Esophagus squamous epithelium (tissue), 5 donors: ENCODE data around the gene IQSEC1. TPM values are rescaled to one million over a fixed set of nuclear protein-coding genes. Genes with fewer than 3 reads are reported as not detected.

Experiments
- DNase-seq: peaks from one replicate; lab custom pipeline; 2025; lab: John Stamatoyannopoulos, UW
- H3K27ac ChIP-seq, 4 donors: fragments of 200-600 bp; sonication (generic); one replicate each; pipeline ENCODE4 v1.5.1; 2016 to 2019; ENCODE audit warnings: mild to moderate bottlenecking in 1 of 4
- H3K27me3 ChIP-seq, 4 donors: fragments of 200-600 bp; sonication (generic); 1 replicate in 3 of 4; 2 replicates in 1 of 4; pipeline versions ENCODE4 v1.5.1 to v1.6.0; 2017 to 2021; ENCODE audit warnings: antibody characterized with exemption in 1 of 4
- H3K36me3 ChIP-seq, 3 donors: fragments of 200-600 bp; sonication (generic); one replicate each; pipeline ENCODE4 v1.5.1; 2016 to 2019
- H3K4me1 ChIP-seq, 3 donors: fragments of 200-600 bp; sonication (generic); one replicate each; pipeline ENCODE4 v1.5.1; 2017 to 2019
- H3K4me3 ChIP-seq, 4 donors: fragments of 200-600 bp; sonication (generic); 1 replicate in 3 of 4; 2 replicates in 1 of 4; pipeline ENCODE4 v1.5.1; 2016 to 2019; ENCODE audit warnings: mild to moderate bottlenecking in 2 of 4, moderate library complexity in 1 of 4
- H3K9me3 ChIP-seq, 3 donors: fragments of 200-600 bp; sonication (generic); one replicate each; pipeline ENCODE4 v1.5.1; 2016 to 2019
- CTCF ChIP-seq, 6 experiments: fragments of 450-650 bp in 4 of 6; fragments of 200-600 bp in 2 of 6; sonication (generic) in 2 of 6; IDR thresholded peaks; one replicate each; pipeline ENCODE4 v1.5.1; 2016 to 2019; ENCODE audit warnings: antibody characterized with exemption in 6 of 6, mild to moderate bottlenecking in 4 of 6, moderate library complexity in 4 of 6
- POLR2A ChIP-seq, 4 donors: fragments of 450-650 bp; IDR thresholded peaks; one replicate each; pipeline ENCODE4 v1.6.1; 2017; ENCODE audit warnings: antibody characterized with exemption in 4 of 4, mild to moderate bottlenecking in 4 of 4, moderate library complexity in 3 of 4
- WGBS, 2 donors: methylation state at CpG; one replicate each; pipeline ENCODE4 v1.1.5; 2018; 5-methylcytosine and 5-hydroxymethylcytosine counted together
- intact Hi-C: fragments of 100-400 bp; cut with DNase I; formaldehyde crosslinking; loops from one replicate; pipeline ENCODE4 v1.15.0; 2022
- total RNA-seq, 4 donors: library from RNA; depleted of rRNA; stranded (reverse); fragments of >200 nt; gene quantifications; one replicate each; pipeline ENCODE4 v1.1.0, GENCODE V29; 2016
- donor health status: DM: yes; HTN: yes; CAD: no.

Gene IQSEC1
- total RNA-seq, 4 donors from 2014 or later = 7.3 to 27.1 (median 10.7) TPM

GRCh38 chr3:12890610-12891390 is 182.4 kb downstream of the IQSEC1 start:
- WGBS, 2 donors = 82 to 84% methylated on average over 7 to 9 of the region's 10 CpGs
- no peak for DNase-seq
- Histone ChIP-seq H3K9me3 (no peaks in the 10 kb centered on the region), H3K4me1 (peaks cover 0 to 28% (median 5%) of the 10 kb centered on the region in 3 donors), H3K27me3 (peaks cover 0 to 48% (median 2%) of the 10 kb centered on the region in 4 donors), H3K36me3 (no peaks in the 10 kb centered on the region), H3K27ac (no peak overlapping the region), H3K4me3 (no peak overlapping the region)
- intact Hi-C loops = no loop called here
- no peak for TF ChIP-seq CTCF (IDR thresholded peaks at IDR 0.05)
- no peak for TF ChIP-seq POLR2A (IDR thresholded peaks at IDR 0.05)

- no peaks in the 10 kb centered on the region for H3K36me3 ChIP-seq
- intact Hi-C loops = no loop called here
- no peak for DNase-seq
- TF ChIP-seq POLR2A (IDR thresholded peaks at IDR 0.05) (no peak), CTCF (IDR thresholded peaks at IDR 0.05) (no peak)
- no peak overlapping the region for H3K27ac ChIP-seq
- no peak overlapping the region for H3K4me3 ChIP-seq
- 75 to 89% methylated on average over 7 to 11 of the region's 12 CpGs for WGBS, 2 donors
- H3K27me3 ChIP-seq = peaks cover 0 to 57% (median 2%) of the 10 kb centered on the region in 4 donors
- H3K9me3 ChIP-seq = no peaks in the 10 kb centered on the region
- peaks cover 0 to 4% (median 4%) of the 10 kb centered on the region in 3 donors for H3K4me1 ChIP-seq
Measured at GRCh38 chr3:12886736-12887135, 186.5 kb downstream of the IQSEC1 start.

GRCh38 chr3:12886106-12886679 is 187.0 kb downstream of the IQSEC1 start:
- TF ChIP-seq POLR2A (IDR thresholded peaks at IDR 0.05) (no peak), CTCF (IDR thresholded peaks at IDR 0.05) (no peak)
- WGBS, 2 donors = 56 to 58% methylated on average over 10 of the region's 10 CpGs
- H3K4me3 ChIP-seq = no peak overlapping the region

GRCh38 chr3:12885583-12885930 is 187.7 kb downstream of the IQSEC1 start:
- intact Hi-C loops = no loop called here
- Histone ChIP-seq H3K9me3 (no peaks in the 10 kb centered on the region), H3K36me3 (no peaks in the 10 kb centered on the region), H3K4me3 (no peak overlapping the region), H3K27me3 (peaks cover 0 to 48% (median 2%) of the 10 kb centered on the region in 4 donors), H3K4me1 (no peaks in the 10 kb centered on the region), H3K27ac (no peak overlapping the region)
- no peak for DNase-seq
- TF ChIP-seq CTCF (IDR thresholded peaks at IDR 0.05) (no peak), POLR2A (IDR thresholded peaks at IDR 0.05) (no peak)
- WGBS, 2 donors = 72 to 100% methylated on average over 2 to 3 of the region's 4 CpGs

More at GRCh38 chr3:12886106-12886679, 187.0 kb downstream of the IQSEC1 start:
- Histone ChIP-seq H3K4me1 (no peaks in the 10 kb centered on the region), H3K27me3 (peaks cover 0 to 53% (median 2%) of the 10 kb centered on the region in 4 donors), H3K36me3 (no peaks in the 10 kb centered on the region), H3K27ac (no peak overlapping the region), H3K9me3 (no peaks in the 10 kb centered on the region)
- intact Hi-C loops = no loop called here
- DNase-seq = no peak
